GM10847 (cell line): ENCODE data around the gene PTPN20.

Experiments
- POLR2A ChIP-seq: IDR thresholded peaks from 2 replicates; pipeline ENCODE4 v1.6.1; 2011; ENCODE audit not compliant: insufficient read length; ENCODE audit errors: extremely low read depth

PTPN20 gene

DNA sequence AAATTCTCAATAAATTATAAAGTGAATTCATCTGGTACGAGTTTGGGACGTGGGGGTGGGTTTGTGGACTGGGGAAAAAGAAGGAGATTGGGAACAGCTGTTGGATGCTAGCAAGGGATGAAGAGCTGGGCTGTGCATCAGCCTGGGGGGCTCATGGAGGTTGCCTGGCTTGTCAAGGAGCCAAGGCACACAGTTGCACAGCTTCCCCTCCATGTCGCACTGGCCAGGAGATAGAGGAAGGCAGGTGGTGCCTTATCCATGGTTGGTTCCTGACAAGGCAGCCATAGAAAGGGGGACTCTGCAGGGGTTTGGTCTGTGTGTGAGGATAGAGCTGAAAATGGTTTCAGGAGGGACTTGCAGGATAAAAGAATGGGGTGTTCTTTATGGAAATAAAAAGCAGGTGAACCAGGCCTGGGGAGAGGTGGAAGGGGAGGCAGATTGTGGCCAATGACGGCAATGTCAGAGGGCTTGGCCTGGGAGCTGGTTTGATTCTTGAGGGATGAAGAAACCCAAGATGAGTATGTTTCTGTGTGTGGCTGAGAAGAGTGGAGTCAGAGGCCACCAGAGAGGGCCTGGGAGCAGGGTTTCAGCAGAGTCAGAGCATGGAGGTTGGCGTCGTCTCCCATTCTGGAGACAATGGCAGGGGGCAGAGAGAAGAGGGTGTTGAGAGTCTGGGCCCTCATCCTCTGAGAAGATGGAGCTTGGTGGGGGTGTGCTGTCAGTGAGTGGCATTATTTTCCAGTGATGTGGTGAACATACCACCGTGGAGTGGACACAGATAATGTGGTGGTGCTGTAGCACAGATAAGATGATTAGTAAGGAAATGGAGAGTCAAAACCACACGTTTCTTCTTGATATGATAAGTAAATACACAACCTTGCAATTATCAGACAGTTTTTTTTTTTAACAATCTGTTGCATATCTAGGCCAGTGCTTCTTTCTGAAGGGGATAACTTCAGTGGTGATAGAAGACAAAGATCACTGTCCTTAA is 108.2 kb downstream of the PTPN20 start:
- no peak for TF ChIP-seq POLR2A

DNA sequence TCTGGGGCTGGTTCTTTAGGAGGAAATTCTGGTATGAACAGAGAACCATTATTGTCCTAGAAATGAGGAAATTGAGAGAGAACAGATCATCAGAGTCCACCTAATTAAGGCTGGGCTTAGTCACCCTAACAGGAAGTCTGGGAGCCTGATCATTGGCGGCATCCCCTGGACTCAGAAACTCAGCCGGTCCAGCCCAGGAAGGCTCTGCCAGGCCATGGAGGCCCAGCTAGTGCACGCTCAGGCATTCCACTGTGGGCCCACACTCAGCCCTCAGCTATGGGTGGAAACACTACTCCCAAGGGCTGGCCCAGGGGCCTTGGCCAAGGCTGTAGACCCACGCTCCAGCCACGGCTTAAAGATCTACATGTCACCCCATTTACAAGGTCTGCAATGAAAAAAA is 109.2 kb downstream of the PTPN20 start:
- TF ChIP-seq POLR2A: no peak

DNA sequence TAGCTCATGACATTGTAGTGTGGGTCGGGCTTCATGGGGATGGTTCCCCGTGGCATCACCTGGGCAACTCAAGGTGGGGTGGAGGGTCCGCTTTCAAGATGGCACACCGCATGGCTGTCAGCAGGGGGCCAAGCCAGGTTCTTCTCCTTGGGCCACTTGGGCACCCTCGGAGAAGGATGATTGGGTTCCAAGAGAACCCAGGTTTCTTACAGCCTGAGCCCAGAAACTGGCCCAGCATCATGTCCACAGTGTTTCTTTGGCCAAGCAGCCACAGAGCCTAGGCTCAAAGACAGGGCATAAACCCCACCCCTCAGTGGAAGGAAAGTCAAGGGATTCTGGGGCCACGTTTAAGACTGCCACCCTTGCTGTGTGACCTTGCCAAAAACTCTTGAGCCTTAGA is 110.6 kb downstream of the PTPN20 start:
- TF ChIP-seq POLR2A: no peak

DNA sequence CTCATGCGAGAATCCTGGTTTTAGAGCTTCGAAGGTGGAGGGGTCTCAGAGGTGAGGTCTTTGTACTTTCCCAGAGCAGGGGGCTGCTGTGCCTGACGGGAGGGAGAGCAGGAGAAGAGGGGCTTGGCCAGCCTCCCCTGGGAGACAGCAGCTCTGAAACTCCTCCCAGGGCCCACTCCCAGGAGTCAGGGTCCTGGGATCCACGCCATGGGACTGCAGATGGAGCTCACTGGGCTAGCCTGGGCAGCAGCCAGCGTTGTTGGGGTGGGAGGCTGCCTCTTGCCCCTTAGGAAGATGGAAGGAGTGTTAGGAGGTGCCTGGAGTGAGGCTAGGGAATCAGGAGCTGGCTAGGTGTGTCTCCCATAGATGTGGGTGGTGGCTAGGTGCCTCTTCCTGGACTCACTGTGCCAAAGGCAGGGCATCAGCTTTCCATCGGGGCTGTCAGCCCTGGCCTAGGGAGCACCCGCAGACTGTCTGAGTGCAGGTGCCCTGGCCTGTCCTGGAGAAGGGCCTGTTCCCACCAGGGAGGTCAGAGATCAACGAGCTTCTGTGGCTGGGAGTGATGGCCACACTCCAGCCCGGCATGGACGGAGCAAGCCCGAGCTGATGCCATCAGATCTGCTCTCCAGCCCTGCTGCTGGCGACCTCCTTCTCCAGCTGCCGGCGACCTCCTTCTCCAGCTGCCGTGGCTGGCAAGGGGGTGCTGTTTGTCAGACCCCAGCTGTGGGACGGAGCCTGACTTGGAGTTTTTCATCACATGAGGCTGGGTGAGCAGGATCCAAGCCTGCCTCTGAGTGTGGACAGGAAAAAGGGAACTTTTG is 111.3 kb downstream of the PTPN20 start:
- no peak for TF ChIP-seq POLR2A

DNA sequence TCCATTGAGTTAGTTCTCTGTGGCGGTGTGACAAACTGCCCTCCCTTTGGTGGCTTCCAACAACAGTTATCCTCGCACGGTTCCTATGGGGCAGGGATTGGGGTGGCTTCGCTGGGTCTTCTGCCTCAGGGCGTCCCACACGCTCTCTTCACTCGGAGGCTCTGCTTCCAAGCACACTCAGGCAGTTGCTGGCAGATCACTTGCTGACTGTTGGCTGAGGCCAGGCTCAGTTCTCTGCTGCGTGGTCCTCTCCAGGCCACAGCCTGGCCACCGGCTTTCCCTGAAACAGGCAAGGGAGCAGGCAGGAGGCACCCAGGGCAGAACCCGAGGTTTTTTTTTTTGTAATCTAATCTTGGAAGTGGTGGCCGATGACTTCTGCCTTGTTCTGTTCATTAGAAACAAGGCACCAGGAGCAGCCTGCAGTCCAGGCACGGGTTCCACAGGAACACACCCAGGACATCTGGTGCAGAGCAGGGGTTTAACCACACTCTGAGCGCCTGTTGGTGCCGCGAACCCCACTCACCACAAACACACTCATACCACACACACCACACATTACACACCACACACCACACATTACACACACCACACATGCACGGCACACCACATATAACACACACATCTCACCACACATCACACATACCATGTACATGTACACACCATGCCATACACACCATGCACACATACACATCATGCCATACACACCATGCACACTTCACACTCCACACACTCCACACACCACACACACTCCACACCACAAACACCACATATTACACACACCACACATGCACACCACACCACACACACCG is 112.2 kb downstream of the PTPN20 start:
- TF ChIP-seq POLR2A: no peak

DNA sequence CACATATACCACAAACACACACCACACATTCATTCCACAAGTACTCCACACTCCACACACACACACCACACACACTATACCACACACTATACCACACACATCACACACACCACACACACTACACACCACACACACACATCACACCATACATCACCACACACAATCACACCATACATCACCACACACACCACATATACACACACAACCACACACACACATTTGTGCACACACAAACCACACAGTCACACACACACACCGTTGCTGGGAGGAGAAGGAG is 112.8 kb downstream of the PTPN20 start:
- TF ChIP-seq POLR2A: no peak

DNA sequence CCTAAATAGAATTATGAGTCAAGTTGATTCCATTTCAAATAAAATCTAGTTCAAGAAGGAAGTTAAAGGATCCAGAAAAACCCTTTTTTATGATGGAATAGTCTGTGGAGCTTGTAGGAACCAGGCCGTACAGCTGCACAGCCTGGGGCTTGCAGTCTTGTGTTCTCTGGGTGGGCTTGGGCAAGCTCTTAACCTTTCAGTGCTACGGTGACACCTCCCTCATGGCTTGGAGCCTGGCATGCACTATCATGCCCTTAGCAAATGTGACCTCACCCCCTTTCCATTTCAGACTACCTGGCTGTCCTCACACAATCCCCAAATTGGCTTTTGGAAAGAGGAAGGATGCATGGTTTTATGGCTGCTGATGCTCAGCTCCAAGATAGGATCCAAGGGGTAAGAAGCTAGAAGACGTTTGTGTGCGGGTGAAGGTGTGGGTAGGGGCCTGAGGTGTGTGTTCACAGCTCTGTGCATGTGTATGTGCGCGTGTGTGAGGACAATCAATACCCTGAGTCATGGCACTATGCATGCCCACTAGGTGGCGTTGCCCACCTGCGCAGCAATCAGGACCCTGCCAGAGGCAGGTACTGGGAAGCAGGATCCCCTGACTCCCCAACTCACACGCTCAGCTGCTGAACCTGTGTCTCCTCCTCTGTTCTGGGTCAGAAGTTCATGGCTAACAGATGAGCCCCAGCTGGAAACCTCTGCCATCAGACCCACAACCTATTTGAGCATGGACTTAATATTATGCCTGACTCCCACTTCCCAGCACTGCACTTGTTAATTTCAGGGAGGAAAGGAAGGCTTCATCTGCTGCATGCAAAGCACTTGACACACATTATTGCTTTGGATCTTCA is 113.4 kb downstream of the PTPN20 start:
- no peak for TF ChIP-seq POLR2A

DNA sequence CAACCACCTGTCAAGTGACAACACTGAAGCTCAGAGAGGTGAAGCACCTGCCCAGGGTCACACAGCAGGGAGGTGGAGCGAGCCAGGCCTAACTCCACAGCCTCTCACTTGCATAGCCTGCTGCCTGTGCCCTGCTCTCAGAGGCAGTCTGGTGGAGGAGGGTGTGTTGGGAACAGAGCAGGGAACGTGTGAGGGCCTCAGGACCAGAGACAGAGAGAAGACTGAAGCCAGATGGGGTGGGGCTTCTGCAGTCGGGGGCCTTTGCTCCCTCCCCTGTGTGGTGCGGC is 114.0 kb downstream of the PTPN20 start:
- no peak for TF ChIP-seq POLR2A

DNA sequence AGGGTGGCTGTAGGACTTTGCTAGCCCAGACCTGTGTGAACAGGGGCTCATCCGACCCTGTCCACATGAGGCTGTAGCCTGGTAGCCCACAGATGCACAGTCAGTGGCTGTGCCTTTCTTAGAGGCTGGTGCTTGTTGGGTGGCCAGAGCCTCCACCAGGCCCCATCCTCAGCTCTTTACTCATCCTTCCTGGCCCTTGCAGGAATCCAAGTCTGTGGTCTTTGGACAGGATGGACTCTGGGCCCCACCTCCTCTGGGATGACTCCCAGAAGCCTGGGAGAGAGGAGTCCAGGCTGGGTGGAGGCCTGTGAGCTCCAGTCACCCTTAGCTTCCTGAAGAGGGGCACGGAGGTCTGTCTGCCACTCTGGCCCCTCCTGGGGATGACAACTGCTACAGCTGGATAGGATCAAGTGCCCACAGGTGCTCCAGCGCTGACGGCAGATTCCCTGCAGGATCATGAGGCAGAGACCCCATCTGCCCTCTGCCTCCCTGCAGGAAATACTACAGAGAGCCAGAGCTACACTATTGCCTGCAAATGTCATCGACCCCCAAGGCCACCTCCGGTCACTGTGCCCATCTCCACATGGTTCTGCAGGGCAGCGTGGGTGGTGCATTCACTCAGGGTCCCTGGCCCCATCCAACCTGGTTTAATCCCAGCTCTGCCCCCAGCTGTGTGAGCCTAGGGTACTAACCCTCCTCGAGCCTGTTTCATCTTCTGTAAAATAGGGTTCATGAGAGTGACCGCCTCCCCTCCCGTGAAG is 114.5 kb downstream of the PTPN20 start:
- no peak for TF ChIP-seq POLR2A

DNA sequence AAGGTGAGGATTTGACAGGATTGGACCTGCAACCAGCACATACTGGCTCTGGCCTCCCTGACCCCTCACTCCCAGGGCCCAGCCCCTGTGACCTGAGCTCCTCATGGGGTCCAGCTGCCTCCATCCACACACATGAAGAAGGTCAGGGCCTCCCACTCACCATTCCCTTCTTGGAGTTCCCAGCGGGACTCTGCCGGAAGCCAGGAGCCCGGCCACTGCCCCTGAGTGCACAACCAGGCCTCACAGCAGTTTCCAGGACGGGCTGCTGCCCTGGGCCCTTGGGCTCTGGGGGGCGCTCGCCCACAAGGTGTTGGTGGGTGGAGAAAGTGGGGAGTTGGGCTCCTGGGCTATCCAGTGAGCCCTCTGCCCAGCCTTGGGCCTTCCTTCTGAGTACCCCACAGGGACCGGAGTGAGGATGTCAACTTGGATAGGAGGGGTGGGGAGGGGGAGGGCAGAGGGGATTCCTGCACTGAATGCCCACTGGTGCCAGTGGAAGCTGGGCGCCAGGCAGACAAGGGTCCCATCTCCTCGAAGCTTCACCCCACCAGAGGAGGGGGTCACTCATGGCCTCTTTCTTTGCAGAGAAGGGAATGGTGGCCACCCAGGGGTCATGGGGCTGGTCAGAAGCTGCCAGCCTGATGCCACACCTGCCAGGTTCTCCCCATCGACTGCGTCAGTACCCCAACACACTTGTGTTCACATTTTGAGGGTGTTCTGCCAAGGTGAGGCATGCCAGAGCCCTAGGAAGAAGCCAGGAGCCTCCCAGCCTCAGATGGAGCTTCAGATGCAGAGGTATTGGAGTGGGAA is 115.3 kb downstream of the PTPN20 start:
- no peak for TF ChIP-seq POLR2A

DNA sequence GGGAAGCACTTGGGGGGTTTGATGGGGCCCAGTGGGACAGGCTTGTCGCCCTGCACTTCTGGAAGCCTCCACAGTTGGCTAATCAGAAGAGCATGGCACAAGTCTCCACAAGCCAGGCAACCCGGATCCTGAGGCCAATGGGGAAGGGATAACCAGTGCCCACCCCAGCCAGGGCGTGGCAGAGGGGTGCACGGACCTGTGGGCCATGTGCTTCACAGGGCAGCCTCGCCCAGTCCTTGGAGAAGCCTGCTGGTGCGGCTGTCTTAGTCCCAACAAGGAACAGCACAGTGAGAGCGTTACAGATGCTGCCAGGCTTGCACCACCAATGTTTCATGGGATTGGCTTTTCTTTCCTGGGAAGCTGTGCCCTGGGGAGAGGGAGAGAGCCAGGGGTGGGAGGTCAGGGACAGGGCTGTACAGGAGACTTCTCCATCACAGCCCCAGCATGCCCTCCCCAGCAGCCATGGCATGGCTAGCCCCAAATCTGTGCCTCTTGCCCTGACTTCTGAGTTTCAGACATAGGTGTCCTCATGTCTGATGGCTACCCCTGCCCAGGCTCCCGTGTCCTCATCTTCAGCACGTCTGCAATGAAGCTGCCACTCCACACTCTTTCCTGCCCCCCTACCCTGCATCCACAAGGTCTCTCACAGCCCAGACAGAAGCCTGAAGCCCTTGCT is 116.0 kb downstream of the PTPN20 start:
- no peak for TF ChIP-seq POLR2A

DNA sequence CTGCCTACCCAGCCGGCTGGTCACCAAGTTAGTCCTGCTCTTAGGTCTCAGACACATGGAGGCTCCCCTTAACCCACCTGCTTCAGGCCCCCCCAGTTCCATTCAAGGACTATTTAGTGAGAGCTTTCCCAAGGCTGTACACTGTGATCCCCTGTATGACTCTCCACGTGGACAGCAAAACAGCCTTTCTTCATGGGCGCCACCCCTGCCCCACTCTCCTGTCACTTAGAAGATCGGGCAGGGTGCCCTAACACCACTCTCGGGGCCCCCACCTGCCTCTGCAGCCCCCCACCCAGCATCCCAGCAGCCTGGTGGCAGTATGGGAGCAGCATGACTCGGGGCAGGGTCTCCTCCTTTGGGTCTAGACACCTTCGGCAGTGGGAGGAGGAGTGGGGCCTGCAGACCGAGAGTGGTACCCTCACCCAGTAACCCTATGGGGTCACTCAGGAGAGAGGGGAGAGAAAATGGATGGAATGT is 116.6 kb downstream of the PTPN20 start:
- no peak for TF ChIP-seq POLR2A

DNA sequence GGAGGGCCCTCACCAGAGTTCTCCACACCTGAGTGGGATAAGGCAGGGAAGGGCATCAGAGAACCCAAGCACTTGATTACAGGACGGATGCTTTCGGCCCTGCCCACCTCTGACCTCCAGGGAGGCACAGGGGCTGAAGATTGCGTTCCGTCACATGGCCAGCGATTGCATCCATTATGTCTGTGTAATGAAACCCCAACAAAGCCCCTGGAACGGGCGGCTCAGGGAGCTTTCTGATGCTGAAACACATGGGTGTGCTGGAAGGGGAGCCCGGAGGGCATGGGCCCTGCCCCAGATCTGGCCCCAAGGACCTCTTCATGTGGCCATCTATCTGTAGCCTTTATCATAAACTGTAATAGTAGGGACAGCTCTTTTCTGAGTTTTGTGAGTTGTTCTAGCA is 117.2 kb downstream of the PTPN20 start:
- no peak for TF ChIP-seq POLR2A
